Measurements from ENCODE around the gene SLC2A13. TPM values are rescaled to one million over a fixed set of nuclear protein-coding genes. Genes with fewer than 3 reads are reported as not detected.

The SLC2A13 gene
- total RNA-seq, 1 experiment from 2014 or later, result 12.1 TPM

DNA sequence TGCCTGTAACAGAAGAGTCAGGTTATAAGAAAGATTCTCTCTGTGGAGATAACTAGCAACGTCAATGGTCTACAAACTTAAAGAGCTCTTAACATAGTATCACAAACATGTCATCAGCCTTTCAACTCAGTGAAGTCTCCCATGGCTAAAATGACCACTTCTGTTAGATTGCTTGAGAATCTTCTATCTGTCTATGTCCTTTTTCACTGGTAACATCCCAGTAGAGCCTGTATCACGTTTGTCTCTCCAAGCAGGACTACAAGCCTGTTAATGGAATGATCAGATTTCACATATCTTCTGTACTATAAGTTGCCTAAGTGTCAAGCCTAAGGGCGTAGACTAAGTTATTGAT is 50.7 kb downstream of the SLC2A13 start:
- POLR2A ChIA-PET, result no interaction called here
- TF ChIP-seq, protein P1, sequence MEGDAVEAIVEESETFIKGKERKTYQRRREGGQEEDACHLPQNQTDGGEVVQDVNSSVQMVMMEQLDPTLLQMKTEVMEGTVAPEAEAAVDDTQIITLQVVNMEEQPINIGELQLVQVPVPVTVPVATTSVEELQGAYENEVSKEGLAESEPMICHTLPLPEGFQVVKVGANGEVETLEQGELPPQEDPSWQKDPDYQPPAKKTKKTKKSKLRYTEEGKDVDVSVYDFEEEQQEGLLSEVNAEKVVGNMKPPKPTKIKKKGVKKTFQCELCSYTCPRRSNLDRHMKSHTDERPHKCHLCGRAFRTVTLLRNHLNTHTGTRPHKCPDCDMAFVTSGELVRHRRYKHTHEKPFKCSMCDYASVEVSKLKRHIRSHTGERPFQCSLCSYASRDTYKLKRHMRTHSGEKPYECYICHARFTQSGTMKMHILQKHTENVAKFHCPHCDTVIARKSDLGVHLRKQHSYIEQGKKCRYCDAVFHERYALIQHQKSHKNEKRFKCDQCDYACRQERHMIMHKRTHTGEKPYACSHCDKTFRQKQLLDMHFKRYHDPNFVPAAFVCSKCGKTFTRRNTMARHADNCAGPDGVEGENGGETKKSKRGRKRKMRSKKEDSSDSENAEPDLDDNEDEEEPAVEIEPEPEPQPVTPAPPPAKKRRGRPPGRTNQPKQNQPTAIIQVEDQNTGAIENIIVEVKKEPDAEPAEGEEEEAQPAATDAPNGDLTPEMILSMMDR (IDR thresholded peaks at IDR 0.05), result no peak
- TF ChIP-seq SIN3A (IDR thresholded peaks at IDR 0.05; ENCODE audit: borderline replicate concordance, insufficient read depth, low read depth, low read length), result no peak
- Histone ChIP-seq H3K27me3 (ENCODE audit: control insufficient read depth, insufficient read depth, low read length) (no peaks in the 10 kb centered on the region), H3K9me3 (ENCODE audit: control insufficient read depth, insufficient read depth, low read depth, low read length) (no peaks in the 10 kb centered on the region), H3K27ac (ENCODE audit: low read length) (no peak overlapping the region; the same call in 1 of the 2 replicates), H3K4me3 (ENCODE audit: low read depth in 2 of 2, low read length in 2 of 2) (no peak overlapping the region), H3K36me3 (ENCODE audit: control insufficient read depth, insufficient read depth, low read length) (no peaks in the 10 kb centered on the region), H3K4me1 (ENCODE audit: control insufficient read depth, insufficient read depth, low read length) (peaks cover 15% of the 10 kb centered on the region; the same call in 1 of the 2 replicates)
- DNase-seq (ENCODE audit: low read depth, low spot score) (no peak), ATAC-seq (peak; percentile 58)
- in situ Hi-C loops (cut with HindIII; ENCODE audit: low pct_unique_long_range_greater_than_20kb, low sequenced_read_pairs) (no loop called here), intact Hi-C loops (cut with micrococcal nuclease; ENCODE audit: unreplicated experiment) (no loop called here)
- no TSS peak for BruUV-seq (replicated peaks)
- CTCF ChIA-PET, result no interaction called here

DNA sequence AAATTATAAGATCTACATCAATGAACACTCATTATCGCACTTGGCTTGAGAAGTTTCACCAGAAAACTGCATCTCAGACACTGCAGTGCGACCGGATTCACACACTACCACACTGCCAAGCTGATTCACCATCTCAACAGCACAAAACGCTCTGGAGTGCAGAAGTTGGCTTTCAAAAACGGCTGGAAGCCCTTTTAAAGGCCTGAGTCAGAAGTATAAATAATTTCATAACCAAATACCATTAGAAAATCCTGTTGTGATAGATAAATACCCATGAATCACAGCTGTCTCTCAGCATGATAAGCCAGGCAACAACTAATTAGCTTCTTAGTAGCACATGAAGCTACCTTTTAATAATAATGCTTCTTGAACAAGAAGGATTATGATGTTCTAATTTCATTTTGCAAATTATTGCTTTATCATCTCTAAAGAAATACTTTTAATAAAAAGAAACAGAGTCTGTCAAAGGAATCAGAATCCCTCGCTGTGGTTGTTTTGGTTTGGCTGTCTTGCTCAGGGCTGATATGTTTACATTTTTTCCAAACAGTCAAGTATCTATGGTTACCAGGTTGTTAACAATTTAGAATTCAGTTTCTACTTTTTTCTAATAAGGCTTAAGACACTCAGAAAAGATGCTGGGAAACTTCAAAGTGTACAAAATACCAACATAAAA is 51.2 kb downstream of the SLC2A13 start:
- ChIA-PET CTCF (no interaction called here), POLR2A (no interaction called here)
- Histone ChIP-seq H3K36me3 (ENCODE audit: control insufficient read depth, insufficient read depth, low read length) (no peaks in the 10 kb centered on the region), H3K4me3 (ENCODE audit: low read depth in 2 of 2, low read length in 2 of 2) (no peak overlapping the region), H3K9me3 (ENCODE audit: control insufficient read depth, insufficient read depth, low read depth, low read length) (no peaks in the 10 kb centered on the region), H3K27ac (ENCODE audit: low read length) (no peak overlapping the region; the same call in 1 of the 2 replicates), H3K27me3 (ENCODE audit: control insufficient read depth, insufficient read depth, low read length) (no peaks in the 10 kb centered on the region), H3K4me1 (ENCODE audit: control insufficient read depth, insufficient read depth, low read length) (peaks cover 15% of the 10 kb centered on the region; the same call in 1 of the 2 replicates)
- DNase-seq (ENCODE audit: low read depth, low spot score) (no peak), ATAC-seq (peak; percentile 84)
- no TSS peak for BruUV-seq (replicated peaks)
- no peak for TF ChIP-seq TCF7L2 (IDR thresholded peaks at IDR 0.05; ENCODE audit: low read depth, low read length)
- TF ChIP-seq, protein P1 (IDR thresholded peaks at IDR 0.05), result no peak
- TF ChIP-seq, protein P2, sequence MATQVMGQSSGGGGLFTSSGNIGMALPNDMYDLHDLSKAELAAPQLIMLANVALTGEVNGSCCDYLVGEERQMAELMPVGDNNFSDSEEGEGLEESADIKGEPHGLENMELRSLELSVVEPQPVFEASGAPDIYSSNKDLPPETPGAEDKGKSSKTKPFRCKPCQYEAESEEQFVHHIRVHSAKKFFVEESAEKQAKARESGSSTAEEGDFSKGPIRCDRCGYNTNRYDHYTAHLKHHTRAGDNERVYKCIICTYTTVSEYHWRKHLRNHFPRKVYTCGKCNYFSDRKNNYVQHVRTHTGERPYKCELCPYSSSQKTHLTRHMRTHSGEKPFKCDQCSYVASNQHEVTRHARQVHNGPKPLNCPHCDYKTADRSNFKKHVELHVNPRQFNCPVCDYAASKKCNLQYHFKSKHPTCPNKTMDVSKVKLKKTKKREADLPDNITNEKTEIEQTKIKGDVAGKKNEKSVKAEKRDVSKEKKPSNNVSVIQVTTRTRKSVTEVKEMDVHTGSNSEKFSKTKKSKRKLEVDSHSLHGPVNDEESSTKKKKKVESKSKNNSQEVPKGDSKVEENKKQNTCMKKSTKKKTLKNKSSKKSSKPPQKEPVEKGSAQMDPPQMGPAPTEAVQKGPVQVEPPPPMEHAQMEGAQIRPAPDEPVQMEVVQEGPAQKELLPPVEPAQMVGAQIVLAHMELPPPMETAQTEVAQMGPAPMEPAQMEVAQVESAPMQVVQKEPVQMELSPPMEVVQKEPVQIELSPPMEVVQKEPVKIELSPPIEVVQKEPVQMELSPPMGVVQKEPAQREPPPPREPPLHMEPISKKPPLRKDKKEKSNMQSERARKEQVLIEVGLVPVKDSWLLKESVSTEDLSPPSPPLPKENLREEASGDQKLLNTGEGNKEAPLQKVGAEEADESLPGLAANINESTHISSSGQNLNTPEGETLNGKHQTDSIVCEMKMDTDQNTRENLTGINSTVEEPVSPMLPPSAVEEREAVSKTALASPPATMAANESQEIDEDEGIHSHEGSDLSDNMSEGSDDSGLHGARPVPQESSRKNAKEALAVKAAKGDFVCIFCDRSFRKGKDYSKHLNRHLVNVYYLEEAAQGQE (IDR thresholded peaks at IDR 0.05; ENCODE audit: insufficient read depth in 1 of 2, low read depth in 2 of 2, low read length in 1 of 2), result no peak
- no peak for TF ChIP-seq SIN3A (IDR thresholded peaks at IDR 0.05; ENCODE audit: borderline replicate concordance, insufficient read depth, low read depth, low read length)
- TF ChIP-seq POLR2AphosphoS5 (IDR thresholded peaks at IDR 0.05; ENCODE audit: low read depth, low read length), result no peak
- intact Hi-C loops (cut with micrococcal nuclease; ENCODE audit: unreplicated experiment), result no loop called here
- in situ Hi-C loops (cut with HindIII; ENCODE audit: low pct_unique_long_range_greater_than_20kb, low sequenced_read_pairs), result no loop called here
